GM19468 (cell line): ENCODE results near the gene SLC6A3.
"Not testable (repeated sequence)": the region's sequence is repeated elsewhere in the genome, so short reads cannot be mapped to it uniquely, and the experiment has no call there.

ENCODE experiments used
- ATAC-seq: cut with Tn5 transposase; IDR thresholded peaks from one replicate; pipeline ENCODE4 v1.9.1; 2021; ENCODE audit warnings: mild to moderate bottlenecking, moderate library complexity, moderate number of reproducible peaks; ENCODE audit not compliant: unreplicated experiment; ENCODE audit errors: extremely low read depth

SLC6A3 gene

DNA sequence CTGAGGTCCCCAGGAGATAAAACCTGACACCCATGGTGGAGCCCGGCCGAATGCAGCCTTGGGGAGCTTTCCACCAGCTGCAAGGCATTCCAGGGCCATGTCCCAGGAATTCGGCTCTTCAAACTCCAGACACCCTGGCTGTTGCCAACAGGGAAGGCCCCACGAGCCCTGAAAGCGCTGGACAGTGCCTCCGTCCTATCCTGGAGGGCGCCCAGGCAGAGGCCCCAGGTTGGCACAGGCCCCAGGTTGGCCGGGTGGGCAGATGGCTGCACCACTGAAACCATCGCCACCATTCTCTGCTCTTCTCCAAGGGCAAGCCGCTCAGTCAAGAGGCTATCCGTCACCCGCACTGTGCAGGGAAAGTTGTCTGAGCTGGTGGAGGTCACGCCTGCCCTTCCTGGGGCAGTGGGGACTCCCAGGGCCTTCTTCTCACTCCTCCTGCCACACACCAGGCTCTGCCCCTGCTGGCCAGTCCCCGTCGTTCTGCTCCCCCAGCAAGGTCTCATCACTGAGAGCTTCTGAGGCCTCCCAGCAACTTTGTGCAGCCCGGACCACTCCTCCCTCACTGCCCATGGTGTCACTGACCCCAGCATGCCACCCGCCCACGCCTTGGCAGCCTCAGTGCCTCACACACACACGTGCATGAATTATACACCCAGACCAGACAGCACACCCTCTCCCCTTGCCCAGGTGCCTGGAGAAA, 21.2 kb downstream of the SLC6A3 start:
- ATAC-seq = no peak

DNA sequence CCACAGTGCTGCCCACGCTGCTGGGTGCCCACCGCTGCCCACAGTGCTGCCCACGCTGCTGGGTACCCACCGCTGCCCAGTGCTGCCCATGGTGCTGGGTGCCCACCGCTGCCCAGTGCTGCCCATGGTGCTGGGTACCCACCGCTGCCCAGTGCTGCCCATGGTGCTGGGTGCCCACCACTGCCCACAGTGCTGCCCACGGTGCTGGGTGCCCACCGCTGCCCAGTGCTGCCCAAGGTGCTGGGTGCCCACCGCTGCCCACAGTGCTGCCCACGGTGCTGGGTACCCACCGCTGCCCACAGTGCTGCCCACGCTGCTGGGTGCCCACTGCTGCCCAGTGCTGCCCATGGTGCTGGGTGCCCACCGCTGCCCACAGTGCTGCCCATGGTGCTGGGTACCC, 22.7 kb downstream of the SLC6A3 start:
- ATAC-seq = not testable (repeated sequence)

DNA sequence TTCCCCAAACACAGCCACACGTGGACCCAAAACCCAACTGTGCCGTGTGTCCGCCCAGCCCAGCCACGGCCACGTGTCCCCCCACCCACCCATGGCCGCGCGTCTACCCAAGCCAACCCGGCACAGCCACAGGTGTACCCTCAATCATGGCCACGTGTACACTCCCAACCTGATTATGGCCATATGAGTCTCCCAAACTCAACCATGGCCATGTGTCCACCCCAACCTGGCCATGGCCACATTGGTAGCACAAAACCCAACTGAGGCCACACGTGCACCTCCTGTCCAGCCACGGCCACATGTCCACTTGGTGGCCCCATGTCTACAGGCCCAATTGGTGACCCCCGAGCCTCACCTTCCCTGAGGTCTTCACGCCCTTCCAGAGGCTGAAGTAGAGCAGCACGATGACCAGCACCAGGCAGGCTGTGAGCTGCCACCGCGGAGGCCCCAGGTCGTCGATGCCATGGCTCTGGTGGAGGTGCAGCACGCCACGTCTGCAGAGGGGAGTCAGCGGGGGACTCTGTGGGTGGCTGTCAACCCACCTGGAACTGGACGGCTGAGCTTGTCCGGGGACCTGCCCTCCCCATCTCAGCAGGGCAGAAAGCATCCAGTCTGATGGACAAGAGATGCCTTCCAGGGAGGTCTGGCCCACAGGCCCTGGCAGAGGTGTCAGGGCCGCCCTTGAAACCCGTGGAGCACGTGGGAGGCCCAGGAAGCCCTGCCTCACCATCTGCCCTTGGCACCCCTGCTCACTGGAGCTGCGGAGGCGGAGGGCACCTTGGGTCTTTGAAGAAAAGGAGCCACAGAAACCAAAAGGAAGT, 23.5 kb downstream of the SLC6A3 start:
- ATAC-seq = no peak

DNA sequence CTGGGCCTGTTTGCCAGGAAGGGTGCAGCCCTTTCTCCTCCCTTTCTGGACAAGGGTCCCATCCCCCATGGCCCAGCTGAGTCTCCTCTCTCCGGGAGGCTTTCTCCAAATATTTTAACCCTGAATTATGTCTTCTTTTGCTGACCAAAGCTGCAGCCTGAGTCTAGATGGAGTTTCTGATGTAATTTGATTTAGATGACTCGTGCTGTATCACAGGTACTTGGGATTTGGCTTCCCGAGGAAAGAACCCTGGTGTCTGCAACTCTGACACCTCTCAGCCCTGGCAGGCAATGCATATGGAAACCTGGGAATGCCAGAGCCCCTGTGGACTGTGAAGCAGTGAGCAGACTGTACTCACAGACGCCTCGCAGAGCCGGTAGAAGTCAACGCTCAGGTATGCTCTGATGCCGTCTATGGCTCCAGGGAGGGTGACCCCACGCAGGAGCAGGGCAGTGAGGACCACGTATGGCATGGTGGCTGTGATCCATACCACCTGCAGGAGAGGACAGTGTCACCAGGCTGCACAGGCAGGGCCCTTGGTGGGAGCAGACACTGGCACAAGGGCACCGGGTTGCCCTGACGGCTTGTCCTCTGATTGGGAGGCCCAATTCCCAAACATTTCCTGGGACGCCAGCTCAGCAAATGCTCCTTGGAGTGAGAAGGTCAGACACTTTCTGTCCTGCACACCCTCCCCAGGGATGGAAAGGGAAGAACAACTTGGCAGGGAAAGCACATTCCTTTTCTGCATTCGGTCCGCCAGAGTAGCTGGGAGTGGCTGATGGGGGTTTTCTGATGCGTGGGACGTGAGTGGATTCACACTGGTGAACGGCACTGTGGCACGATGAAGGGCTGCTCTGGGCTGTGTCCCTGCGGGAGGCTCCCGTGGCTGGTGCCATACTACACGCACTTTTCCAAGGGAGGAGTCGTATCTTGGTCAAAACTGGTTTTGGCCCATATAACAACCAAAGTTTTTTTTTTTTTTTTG, 24.7 kb downstream of the SLC6A3 start:
- ATAC-seq = no peak

DNA sequence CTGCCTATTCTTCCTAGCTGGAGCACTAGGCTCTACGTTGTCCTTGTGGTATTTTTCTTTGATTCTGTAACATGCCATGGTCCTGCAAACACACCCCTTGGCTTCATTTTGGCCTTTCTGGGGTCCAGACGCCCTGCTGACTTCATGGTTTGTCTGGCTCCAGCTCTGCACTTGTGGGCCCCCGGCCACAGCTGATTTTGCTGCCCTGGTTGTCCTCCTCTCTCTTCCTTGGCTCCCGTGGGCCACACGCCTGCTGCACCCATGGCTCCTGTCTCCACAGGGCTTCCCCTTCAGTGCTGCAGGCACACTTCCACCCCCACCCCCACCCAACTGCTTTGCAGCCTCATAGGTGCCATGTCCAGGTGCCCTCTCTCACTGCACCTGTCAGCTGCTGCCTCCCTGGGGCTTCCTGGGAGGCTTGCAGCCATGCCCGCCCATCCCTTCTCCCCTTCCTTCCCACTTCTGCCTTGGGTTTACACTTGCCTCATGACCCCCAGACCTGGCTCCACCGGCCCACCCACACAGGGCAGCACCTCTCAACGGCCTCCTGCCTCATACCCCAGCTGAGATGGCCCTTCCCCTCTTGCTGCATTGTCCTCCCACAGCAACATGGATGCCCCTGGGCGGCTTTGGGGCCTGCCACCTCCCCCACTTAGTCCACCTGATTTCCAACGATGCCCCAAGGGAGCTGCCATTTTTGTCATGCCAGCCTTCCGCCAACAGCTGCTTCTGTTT, 25.6 kb downstream of the SLC6A3 start:
- no peak for ATAC-seq

DNA sequence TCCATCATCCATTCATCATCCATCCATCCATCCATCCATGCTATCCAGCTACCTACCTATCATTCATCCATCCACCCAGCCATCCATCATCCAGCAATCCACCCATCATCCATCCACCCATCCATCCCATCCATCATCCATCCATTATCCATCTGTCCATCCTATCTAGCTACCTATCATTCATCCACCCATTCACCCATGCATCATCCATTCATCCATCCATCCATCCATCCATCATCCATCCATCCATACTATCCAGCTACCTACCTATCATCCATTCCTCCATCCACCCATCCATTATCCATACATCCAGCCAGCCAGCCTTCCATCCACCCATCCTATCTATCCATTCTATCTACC, 26.3 kb downstream of the SLC6A3 start:
- no peak for ATAC-seq

DNA sequence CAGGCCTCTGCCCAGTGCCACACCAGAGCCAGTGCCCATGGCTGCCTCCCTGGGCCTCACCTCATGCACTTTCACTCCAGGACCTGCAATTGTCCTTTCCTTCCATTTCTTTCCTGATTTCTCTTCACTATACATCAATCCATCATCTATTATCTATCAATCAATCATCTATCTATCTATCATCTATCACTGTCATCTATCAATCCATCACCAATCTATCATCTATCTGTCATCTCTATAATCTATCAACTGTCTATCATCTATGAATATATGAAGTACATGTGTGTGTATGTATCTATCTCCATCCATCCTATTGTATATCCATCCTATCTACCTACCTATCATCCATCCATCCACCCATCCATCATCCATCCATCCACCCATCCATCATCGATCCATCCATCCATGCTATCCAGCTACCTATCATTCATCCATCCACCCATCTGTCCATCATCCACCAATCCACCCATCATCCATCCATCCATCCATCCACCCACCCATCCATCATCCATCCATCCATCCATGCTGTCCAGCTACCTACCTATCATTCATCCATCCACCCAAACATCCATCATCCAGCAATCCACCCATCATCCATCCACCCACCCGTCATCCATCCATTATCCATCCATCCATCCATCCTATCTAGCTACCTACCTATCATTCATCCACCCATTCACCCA, 26.9 kb downstream of the SLC6A3 start:
- ATAC-seq = no peak

DNA sequence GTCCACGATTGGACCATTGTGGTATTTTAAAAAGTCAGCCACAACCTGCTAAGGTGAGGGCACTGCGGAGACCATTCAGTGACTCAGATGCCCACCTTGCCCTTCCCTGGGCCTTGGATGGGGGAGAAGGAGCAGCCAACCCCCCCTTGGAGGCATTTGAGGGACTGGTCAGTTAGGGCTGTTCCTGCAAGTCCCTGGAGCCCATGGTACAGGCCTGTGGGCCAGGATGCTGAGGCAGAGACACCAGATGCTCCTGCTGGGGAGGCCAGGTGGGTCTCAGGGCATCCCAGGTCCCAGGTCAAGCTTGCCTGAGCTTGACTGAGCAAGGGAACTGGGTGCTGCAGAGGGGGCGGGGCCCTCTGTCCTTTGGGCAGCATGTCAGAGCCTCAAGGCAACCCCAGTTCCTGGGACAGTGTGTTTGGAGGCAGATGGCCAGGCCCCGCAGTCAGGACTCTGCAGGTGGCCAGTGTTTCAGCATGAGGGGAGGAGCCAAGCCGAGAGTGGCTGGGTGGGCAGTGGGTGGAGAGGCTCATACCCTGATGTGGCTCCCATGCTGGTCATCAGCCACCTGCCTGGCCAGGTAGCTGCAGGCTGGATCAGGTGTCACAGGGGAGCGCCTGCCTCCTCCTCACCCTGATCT, 27.5 kb downstream of the SLC6A3 start:
- ATAC-seq = no peak

DNA sequence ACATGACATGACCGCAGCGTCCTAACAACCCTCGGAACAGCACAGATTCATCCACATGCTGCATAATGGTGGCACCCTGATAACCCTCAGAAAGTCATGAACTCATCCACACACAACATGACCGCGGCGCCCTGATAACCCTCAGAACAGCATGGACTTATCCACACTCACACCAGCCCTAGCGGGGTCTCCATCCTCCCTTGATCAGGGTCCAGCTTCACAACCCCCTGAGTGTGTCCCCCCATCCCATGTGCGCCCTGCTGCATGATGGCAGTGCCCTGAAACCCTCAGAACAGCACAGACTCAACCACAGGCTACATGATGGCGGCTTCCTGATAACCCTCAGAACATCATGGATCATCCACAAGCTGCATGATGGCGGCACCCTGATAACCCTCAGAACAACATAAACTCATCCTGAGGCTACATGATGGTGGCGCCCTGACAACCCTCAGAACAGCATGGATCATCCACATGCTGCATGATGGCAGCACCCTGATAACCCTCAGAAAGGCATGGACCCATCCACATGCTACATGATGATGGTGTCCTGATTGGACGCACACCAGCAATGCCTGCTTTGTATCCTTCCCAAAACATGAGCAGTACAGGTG, 28.3 kb downstream of the SLC6A3 start:
- no peak for ATAC-seq

DNA sequence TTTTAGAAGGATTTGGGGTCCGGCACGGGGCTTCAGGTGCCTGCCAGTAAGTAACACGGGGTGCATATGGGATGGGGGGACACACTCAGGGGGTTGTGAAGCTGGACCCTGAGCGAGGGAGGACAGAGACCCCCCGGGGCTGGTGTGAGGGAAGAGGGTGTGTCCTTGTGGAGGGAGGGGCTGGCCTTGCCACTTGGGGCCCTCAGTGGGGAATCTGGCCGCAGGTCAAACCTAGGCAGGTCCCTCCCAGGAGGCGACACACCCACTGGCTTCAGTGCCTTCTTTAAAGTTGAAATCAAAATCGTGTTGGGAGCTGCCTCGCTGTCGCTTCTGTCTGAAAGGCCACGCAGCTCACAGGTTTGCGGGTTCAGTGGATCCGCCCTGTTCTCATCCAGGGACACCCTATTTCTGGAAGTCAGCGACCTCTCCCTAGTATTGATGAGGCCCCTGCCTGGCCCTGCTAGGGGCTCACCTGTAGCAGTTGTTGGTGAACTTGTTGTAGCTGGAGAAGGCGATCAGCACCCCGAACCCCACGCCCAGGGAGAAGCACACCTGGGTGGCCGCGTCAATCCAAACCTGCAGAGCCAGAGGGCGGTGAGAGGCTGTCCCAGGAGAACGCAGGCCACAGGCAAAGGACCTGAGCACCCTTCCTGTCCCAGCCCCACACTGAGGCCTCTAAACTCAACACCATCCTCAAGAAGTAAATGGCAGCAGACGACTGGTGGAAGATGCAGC, 29.4 kb downstream of the SLC6A3 start:
- ATAC-seq = no peak

DNA sequence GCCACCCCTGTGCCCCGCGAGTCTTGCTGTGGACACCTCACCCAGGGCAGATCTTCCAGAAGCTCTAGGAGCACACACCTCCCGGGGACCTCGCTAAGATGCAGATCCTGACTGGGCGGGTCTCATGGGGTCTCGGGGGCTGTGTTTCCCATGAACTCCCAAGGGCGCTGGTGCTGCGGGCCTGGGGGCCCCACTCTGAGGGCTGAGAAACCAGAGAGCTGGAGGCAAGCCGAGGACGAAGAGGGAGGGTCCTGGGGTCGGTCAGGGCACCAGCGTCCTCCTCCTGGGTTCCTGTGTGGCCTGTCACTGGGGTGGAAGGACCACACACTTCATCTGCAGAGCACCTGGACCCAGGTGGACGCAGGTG, 30.2 kb downstream of the SLC6A3 start:
- no peak for ATAC-seq

DNA sequence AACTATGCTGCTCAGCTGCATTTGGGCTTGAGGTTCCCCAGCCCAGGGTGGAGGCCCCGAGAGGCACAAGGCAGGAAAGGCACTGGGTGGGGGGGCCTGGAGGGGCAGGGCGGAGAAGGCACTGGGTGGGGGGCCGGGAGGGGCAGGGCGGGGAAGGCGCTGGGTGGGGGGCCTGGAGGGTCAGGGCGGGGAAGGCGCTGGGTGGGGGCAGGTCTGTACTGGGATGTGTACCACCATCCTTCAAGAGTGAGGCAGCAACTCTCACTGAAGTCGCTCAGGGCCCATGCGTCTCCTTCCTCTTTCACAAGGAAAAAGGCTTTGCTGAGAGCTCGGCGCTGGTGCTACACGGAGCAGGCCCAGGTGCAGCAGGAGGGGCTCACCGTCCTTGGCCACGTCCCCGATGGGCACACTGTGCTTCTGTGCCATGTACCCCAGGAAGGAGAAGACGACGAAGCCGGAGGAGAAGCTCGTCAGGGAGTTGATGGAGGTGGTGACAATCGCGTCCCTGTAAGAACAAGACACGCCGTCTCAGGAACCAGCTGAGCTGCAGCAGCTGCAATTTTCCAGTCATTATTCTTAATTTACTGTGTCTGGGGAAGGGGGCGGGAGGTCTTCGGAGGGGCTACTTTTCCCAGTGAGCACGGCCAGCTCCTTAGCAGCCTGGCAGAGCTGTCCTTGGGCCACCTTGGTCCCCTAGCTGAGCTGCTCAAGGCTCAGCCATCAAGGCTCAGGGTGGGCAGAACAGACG, 30.8 kb downstream of the SLC6A3 start:
- ATAC-seq = no peak

DNA sequence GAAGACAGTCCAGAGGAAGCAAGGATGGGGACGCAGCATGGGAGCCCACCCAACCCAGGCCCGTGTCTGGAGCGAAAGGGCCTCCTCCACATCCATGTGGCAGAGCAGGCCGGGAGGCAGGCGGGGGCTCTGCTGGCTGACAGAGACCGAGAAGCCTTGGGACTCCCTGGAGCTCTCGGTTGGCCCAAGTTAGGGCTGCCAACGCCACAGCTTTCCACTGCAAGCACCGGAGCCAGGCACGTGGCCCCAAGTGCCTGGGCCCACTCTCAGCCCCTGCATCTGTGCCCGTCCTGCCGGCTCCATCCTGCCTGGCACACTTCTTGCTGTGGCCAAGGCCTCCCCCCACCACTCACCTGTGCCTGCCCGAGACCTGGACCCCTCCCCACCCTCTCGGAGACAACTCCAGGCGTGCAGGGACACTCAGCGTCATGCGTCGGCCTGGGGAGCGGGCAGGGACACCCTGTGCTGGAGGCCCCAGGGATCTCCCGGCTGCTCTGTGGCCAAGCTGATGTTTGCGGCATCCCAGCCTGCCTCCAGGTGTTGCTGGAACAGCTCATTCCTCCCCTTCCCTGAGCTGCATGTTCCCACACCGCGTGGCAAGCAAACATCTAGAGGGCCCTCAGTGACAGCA, 31.5 kb downstream of the SLC6A3 start:
- ATAC-seq = no peak

DNA sequence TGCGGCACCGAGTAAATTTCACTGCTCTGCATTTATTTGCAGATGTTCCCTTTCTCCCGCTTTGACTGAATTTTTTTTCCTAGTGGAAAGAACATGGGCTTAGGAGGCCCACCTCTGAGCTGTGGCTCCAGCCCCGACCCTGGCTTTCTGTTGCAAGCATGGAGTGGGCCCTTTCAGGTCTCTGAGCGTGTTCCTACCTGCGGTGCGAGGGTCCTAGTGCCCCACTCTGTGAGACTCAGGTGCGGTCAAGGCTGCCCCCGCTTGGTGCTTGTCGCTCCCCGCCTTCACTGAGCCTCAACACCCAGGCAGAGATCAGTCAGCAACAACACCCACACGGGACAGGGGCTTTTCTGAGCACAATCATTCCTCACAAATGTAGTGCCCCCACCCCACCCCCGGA, 32.0 kb downstream of the SLC6A3 start:
- ATAC-seq = no peak

DNA sequence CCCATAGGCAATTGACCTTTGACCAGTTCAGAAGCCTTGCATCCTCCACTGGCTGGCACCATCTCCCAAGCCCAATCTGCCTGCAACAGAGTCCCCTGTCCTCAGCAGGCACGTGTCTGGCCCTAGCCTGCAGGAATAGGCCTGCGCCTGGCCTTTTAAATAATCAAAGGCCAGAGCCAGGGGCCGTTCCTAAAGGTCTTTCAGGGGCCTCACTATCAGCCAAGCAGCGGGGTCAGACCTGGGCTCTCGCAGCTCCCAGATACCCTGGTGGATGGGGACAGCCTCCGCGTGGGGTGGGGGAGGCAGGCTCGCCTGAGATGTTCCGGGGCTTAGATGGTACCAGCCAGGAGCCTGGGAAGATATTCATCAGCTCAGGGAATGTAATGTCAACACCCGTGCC, 32.6 kb downstream of the SLC6A3 start:
- ATAC-seq = no peak

DNA sequence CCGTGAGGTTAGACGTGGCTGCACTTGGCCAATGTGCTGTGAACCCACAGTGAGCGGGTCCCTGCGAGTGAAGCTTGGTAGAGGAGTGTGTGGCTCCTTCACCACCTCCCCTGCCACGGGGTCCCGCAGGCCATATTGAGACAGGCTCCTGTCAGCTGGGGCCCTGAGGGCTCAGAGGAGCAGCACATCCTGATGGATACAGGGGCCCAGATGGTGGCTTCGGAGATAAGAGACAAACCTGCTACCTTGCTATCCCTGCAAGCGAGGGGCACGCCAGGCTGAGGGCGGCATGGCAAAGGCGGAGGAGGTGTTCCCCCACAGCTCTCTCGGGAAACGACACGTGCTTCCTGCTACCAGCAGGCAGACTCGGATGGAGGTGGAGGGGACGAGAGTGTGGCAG, 33.1 kb downstream of the SLC6A3 start:
- ATAC-seq = no peak

DNA sequence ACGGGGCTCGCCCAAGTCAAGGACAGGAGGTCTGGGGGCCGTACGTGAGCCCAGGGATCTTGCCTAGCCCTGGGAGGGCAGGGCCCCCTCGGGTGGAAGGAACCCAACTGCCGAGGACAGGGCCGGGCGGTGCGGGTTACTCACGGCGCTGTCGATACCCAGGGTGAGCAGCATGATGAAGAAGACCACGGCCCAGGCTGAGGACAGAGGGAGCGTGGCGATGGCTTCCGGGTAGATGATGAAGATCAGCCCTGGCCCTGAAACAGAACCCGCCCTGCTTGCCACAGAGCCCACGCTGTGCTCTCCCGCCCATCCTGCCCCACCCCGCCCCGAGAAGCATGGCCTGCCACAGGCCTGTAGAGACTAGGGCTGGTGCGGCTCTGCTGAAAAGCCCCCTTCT, 34.1 kb downstream of the SLC6A3 start:
- no peak for ATAC-seq
